CD4-positive, alpha-beta memory T cell (primary cell): ENCODE measurements around the gene CD4. TPM values are rescaled to one million over a fixed set of nuclear protein-coding genes. Genes with fewer than 3 reads are reported as not detected.
"Not testable (repeated sequence)": the region's sequence is repeated elsewhere in the genome, so short reads cannot be mapped to it uniquely, and the experiment has no call there.

Experiments used
- CTCF ChIA-PET: fragments of 350-600 bp; sonication (Branson Sonifier 250); formaldehyde crosslinking; loops from one replicate; lab custom pipeline; 2021; ENCODE audit warnings: inconsistent platforms; ENCODE audit not compliant: partially characterized antibody; lab: Charles Lee
- POLR2A ChIA-PET: fragments of 350-600 bp; sonication (Branson Sonifier 250); formaldehyde crosslinking; loops from one replicate; lab custom pipeline; 2021; ENCODE audit not compliant: partially characterized antibody; lab: Charles Lee
- DNase-seq, 5 donors: peaks; one replicate each; pipeline versions ENCODE4 v3.0.0 to v3.0.0-alpha.2; 2020 to 2022; ENCODE audit warnings: mixed read lengths in 1 of 5
- H3K27ac ChIP-seq: one replicate; pipeline ENCODE4 v1.7.0; 2013; ENCODE audit warnings: low read depth, low read length
- H3K27me3 ChIP-seq: 2 replicates; pipeline ENCODE4 v1.7.0; 2013; ENCODE audit warnings: mild to moderate bottlenecking, low read length, moderate library complexity; ENCODE audit not compliant: insufficient read depth
- H3K36me3 ChIP-seq: 2 replicates; pipeline ENCODE4 v1.7.0; 2013; ENCODE audit warnings: mild to moderate bottlenecking, low read length, moderate library complexity; ENCODE audit not compliant: insufficient read depth
- H3K4me1 ChIP-seq: 2 replicates; pipeline ENCODE4 v1.7.0; 2013; ENCODE audit warnings: mild to moderate bottlenecking, low read length, moderate library complexity; ENCODE audit not compliant: insufficient read depth
- H3K4me3 ChIP-seq, 2 donors: one replicate each; pipeline ENCODE4 v1.7.0; 2013; ENCODE audit warnings: low read length in 2 of 2, mild to moderate bottlenecking in 1 of 2
- H3K9me3 ChIP-seq, 2 donors: one replicate each; pipeline ENCODE4 v1.7.0; 2013; ENCODE audit warnings: low read length in 2 of 2, control low read depth in 1 of 2; ENCODE audit not compliant: control insufficient read depth in 1 of 2
- H3K27ac Mint-ChIP-seq, 7 donors: one replicate each; pipeline ENCODE4 v1.8.0; 2020 to 2021; ENCODE audit warnings: mixed read lengths in 7 of 7, mild to moderate bottlenecking in 6 of 7, inconsistent platforms in 3 of 7, moderate library complexity in 3 of 7
- H3K27me3 Mint-ChIP-seq, 2 donors: one replicate each; pipeline ENCODE4 v1.8.0; 2020 to 2021; ENCODE audit warnings: mixed read lengths in 2 of 2
- H3K36me3 Mint-ChIP-seq, 2 donors: one replicate each; pipeline ENCODE4 v1.8.0; 2020 to 2021; ENCODE audit warnings: mixed read lengths in 2 of 2, inconsistent platforms in 1 of 2, mild to moderate bottlenecking in 1 of 2
- H3K4me1 Mint-ChIP-seq, 4 donors: one replicate each; pipeline ENCODE4 v1.8.0; 2020 to 2021; ENCODE audit warnings: mixed read lengths in 4 of 4, mild to moderate bottlenecking in 1 of 4
- H3K4me3 Mint-ChIP-seq, 8 donors: one replicate each; pipeline ENCODE4 v1.8.0; 2020 to 2021; ENCODE audit warnings: mixed read lengths in 8 of 8, mild to moderate bottlenecking in 7 of 8, moderate library complexity in 6 of 8, inconsistent platforms in 3 of 8
- H3K9me3 Mint-ChIP-seq, 8 donors: one replicate each; pipeline ENCODE4 v1.8.0; 2020 to 2021; ENCODE audit warnings: mixed read lengths in 8 of 8, mild to moderate bottlenecking in 5 of 8, inconsistent platforms in 3 of 8, moderate library complexity in 1 of 8
- intact Hi-C: fragments of 100-400 bp; cut with micrococcal nuclease; formaldehyde crosslinking; loops from one replicate; pipeline ENCODE4 v1.15.1; 2023
- polyA plus RNA-seq, 2 donors: library from polyadenylated mRNA; unstranded; fragments of 300-500 nt; fragmentation: Illumina TruSeq; gene quantifications; one replicate each; pipeline ENCODE4 v1.2.3, GENCODE V29; 2021
- total RNA-seq, 2 experiments: library from RNA; stranded (reverse); gene quantifications; one replicate each; pipeline ENCODE4 v1.2.3, GENCODE V29; 2021

CD4 gene
- 100 to 1,000 TPM; 285 to 291 TPM for total RNA-seq
- polyA plus RNA-seq, result 100 to 1,000 TPM; 251 to 456 TPM

GRCh38 chr12:6788972-6789924 is at the start of gene CD4:
CD4 (plus strand) TSS chr12:6789528; CDS start chr12:6800139, 10,611 bp downstream.
- ChIA-PET POLR2A (interaction anchor here (0.6 to 2.8 kb wide), 37 partner anchors 9 to 327 kb away, joined by 3 to 36 read pairs (median 4); partner anchors contain the start of genes C12orf57, COPS7A, GPR162 and LAG3), CTCF (interaction anchor here (0.8 to 28.3 kb wide), 10 partner anchors 9 to 105 kb away, joined by 3 to 303 read pairs (median 8); partner anchors contain the start of genes GPR162, LAG3, MLF2 and P3H3)
- peak within 1 kb of the TSS; percentile 95 to 99 (median 98) for H3K4me3 Mint-ChIP-seq
- peak within 1 kb of the TSS; percentile 90 to 99 (median 98) for H3K27ac Mint-ChIP-seq
- no peaks in the 10 kb centered on the region for H3K9me3 ChIP-seq
- no peaks in the 10 kb centered on the region for H3K27me3 ChIP-seq
- peak within 1 kb of the TSS; percentile 79 to 95 for H3K4me3 ChIP-seq
- H3K27ac ChIP-seq, result peak within 1 kb of the TSS; percentile 83
- peaks cover 63% of the 10 kb centered on the region for H3K4me1 ChIP-seq
- DNase-seq, result peak; percentile 78 to 87 (median 79)
- no peaks in the 10 kb centered on the region for H3K36me3 ChIP-seq
- peaks cover 41 to 95% (median 64%) of the 10 kb centered on the region in 4 donors for H3K4me1 Mint-ChIP-seq
- no peaks in the 10 kb centered on the region for H3K27me3 Mint-ChIP-seq
- H3K36me3 Mint-ChIP-seq, result peaks cover 0 to 29% of the 10 kb centered on the region in 2 donors
- intact Hi-C loops, result loop anchor here (10.0 kb wide), 1 partner anchor 364 kb away; no protein-coding TSS in a partner anchor
- no peaks in the 10 kb centered on the region for H3K9me3 Mint-ChIP-seq

- H3K4me3 Mint-ChIP-seq, intact Hi-C loops, H3K36me3 Mint-ChIP-seq, H3K36me3 ChIP-seq, H3K27me3 Mint-ChIP-seq, H3K9me3 Mint-ChIP-seq, H3K4me3 ChIP-seq, H3K27ac ChIP-seq, H3K27me3 ChIP-seq, H3K9me3 ChIP-seq, DNase-seq, H3K27ac Mint-ChIP-seq: not testable (repeated sequence)
- peaks cover 7 to 15% (median 13%) of the 10 kb centered on the region in 4 donors for H3K4me1 Mint-ChIP-seq
- ChIA-PET CTCF (interaction anchor here (1.0 kb wide), 1 partner anchor 11 kb away, joined by 5 read pairs; the partner anchor contains the start of gene MLF2), POLR2A (interaction anchor here (1.2 to 1.4 kb wide), 2 partner anchors 47 to 86 kb away, joined by 3 read pairs; partner anchors contain the start of genes CD4 and P3H3)
- H3K4me1 ChIP-seq, result peaks cover 13% of the 10 kb centered on the region
These were observed 47.2 kb upstream of the CD4 start for GRCh38 chr12:6742080-6742479.

GRCh38 chr12:6742834-6743233 is 46.5 kb upstream of the CD4 start:
- Histone ChIP-seq H3K9me3 (no peaks in the 10 kb centered on the region), H3K27ac (no peak overlapping the region), H3K4me1 (peaks cover 13% of the 10 kb centered on the region), H3K27me3 (no peaks in the 10 kb centered on the region), H3K36me3 (peaks cover 11% of the 10 kb centered on the region), H3K4me3 (no peak overlapping the region)
- ChIA-PET POLR2A (interaction anchor here (1.1 to 1.4 kb wide), 3 partner anchors 11 to 86 kb away, joined by 3 read pairs; partner anchors contain the start of genes CD4, MLF2 and P3H3), CTCF (interaction anchor here (1.0 kb wide), 1 partner anchor 10 kb away, joined by 5 read pairs; the partner anchor contains the start of gene MLF2)
- intact Hi-C loops, result no loop called here
- H3K27me3 Mint-ChIP-seq, result no peaks in the 10 kb centered on the region
- DNase-seq, result no peak
- peaks cover 8 to 15% (median 13%) of the 10 kb centered on the region in 4 donors for H3K4me1 Mint-ChIP-seq
- H3K9me3 Mint-ChIP-seq, result peaks cover 0 to 10% (median 2%) of the 10 kb centered on the region in 8 donors
- H3K36me3 Mint-ChIP-seq, result peaks cover 9 to 14% of the 10 kb centered on the region in 2 donors
- no peak overlapping the region for H3K4me3 Mint-ChIP-seq
- no peak overlapping the region for H3K27ac Mint-ChIP-seq

GRCh38 chr12:6743300-6743699 is 46.0 kb upstream of the CD4 start:
- H3K4me3 ChIP-seq, intact Hi-C loops, H3K27me3 ChIP-seq, DNase-seq, H3K27me3 Mint-ChIP-seq, H3K4me3 Mint-ChIP-seq, H3K27ac ChIP-seq, H3K9me3 Mint-ChIP-seq, H3K9me3 ChIP-seq: not testable (repeated sequence)
- CTCF ChIA-PET, result interaction anchor here (1.0 to 1.8 kb wide), 2 partner anchors 9 to 10 kb away, joined by 5 to 10 read pairs; partner anchors contain the start of gene MLF2
- Mint-ChIP-seq H3K36me3 (peaks cover 14 to 18% of the 10 kb centered on the region in 2 donors), H3K4me1 (peaks cover 8 to 15% (median 13%) of the 10 kb centered on the region in 4 donors), H3K27ac (peak overlapping the region in 1 of 7 donors; percentile 4)
- Histone ChIP-seq H3K36me3 (peaks cover 14% of the 10 kb centered on the region), H3K4me1 (peaks cover 13% of the 10 kb centered on the region)
- POLR2A ChIA-PET, result interaction anchor here (1.1 to 1.4 kb wide), 3 partner anchors 10 to 85 kb away, joined by 3 read pairs; partner anchors contain the start of genes CD4, MLF2 and P3H3

GRCh38 chr12:6745741-6746525 is 43.4 kb upstream of the CD4 start:
- peaks cover 21 to 38% of the 10 kb centered on the region in 2 donors for H3K36me3 Mint-ChIP-seq
- Histone ChIP-seq H3K27ac (no peak overlapping the region), H3K4me1 (peaks cover 13% of the 10 kb centered on the region), H3K27me3 (no peaks in the 10 kb centered on the region), H3K36me3 (peaks cover 38% of the 10 kb centered on the region), H3K4me3 (no peak overlapping the region), H3K9me3 (no peaks in the 10 kb centered on the region)
- intact Hi-C loops, result no loop called here
- peak in 2 of 5 donors; percentile 41 to 42 for DNase-seq
- H3K27me3 Mint-ChIP-seq, result no peaks in the 10 kb centered on the region
- peaks cover 8 to 15% (median 13%) of the 10 kb centered on the region in 4 donors for H3K4me1 Mint-ChIP-seq
- CTCF ChIA-PET, result interaction anchor here (1.5 kb wide), 1 partner anchor 23 kb away, joined by 3 read pairs; no protein-coding TSS in a partner anchor
- H3K9me3 Mint-ChIP-seq, result peaks cover 0 to 10% (median 2%) of the 10 kb centered on the region in 8 donors
- POLR2A ChIA-PET, result interaction anchor here (1.2 to 1.6 kb wide), 4 partner anchors 7 to 46 kb away, joined by 3 to 5 read pairs (median 3); partner anchors contain the start of genes COPS7A and MLF2
- H3K4me3 Mint-ChIP-seq, result peak overlapping the region in 1 of 8 donors; percentile 23
- H3K27ac Mint-ChIP-seq, result peak overlapping the region; percentile 53 to 93 (median 84)

GRCh38 chr12:6747216-6747615 is 42.1 kb upstream of the CD4 start:
- H3K9me3 ChIP-seq, result no peaks in the 10 kb centered on the region
- H3K4me3 ChIP-seq, result no peak overlapping the region
- H3K4me1 ChIP-seq, result peaks cover 22% of the 10 kb centered on the region
- Mint-ChIP-seq H3K36me3 (peaks cover 21 to 47% of the 10 kb centered on the region in 2 donors), H3K4me3 (no peak overlapping the region), H3K9me3 (peaks cover 0 to 10% (median 2%) of the 10 kb centered on the region in 8 donors), H3K27ac (peak overlapping the region; percentile 7 to 71 (median 44)), H3K4me1 (peaks cover 10 to 25% (median 22%) of the 10 kb centered on the region in 4 donors), H3K27me3 (no peaks in the 10 kb centered on the region)
- no peak overlapping the region for H3K27ac ChIP-seq
- POLR2A ChIA-PET, result interaction anchor here (1.2 to 1.6 kb wide), 2 partner anchors 24 to 45 kb away, joined by 3 to 5 read pairs; partner anchors contain the start of gene COPS7A
- CTCF ChIA-PET, result interaction anchor here (1.4 kb wide), 1 partner anchor 19 kb away, joined by 4 read pairs; the partner anchor contains the start of gene PTMS
- DNase-seq, result no peak
- H3K36me3 ChIP-seq, result peaks cover 43% of the 10 kb centered on the region
- H3K27me3 ChIP-seq, result no peaks in the 10 kb centered on the region
- intact Hi-C loops, result no loop called here
